Measurements from ENCODE around the gene LHFPL4. TPM values are rescaled to one million over a fixed set of nuclear protein-coding genes. Genes with fewer than 3 reads are reported as not detected.

LHFPL4 gene
- total RNA-seq, 1 experiment from 2014 or later = not detected

GRCh38 chr3:9534429-9534828 is 19.2 kb downstream of the LHFPL4 start:
- BruUV-seq (replicated peaks) = no TSS peak
- DNase-seq (ENCODE audit: low spot score) = no peak
- ChIA-PET CTCF (no interaction called here), POLR2A (ENCODE audit: low non-redundant PET) (no interaction called here)
- H3K27ac ChIP-seq (ENCODE audit: low read depth, low read length, poor library complexity, severe bottlenecking) = no peak overlapping the region
- H3K4me1 ChIP-seq (ENCODE audit: insufficient read depth, low read length, poor library complexity, severe bottlenecking) = no peaks in the 10 kb centered on the region
- TF ChIP-seq CTCF (conservative IDR thresholded peaks at IDR 0.05; ENCODE audit: low read depth, low read length) = no peak
- no peak for TF ChIP-seq EZH2 (IDR thresholded peaks at IDR 0.05; ENCODE audit: borderline replicate concordance, low read depth, low read length, poor library complexity, severe bottlenecking)
- no peaks in the 10 kb centered on the region for H3K9me3 ChIP-seq (ENCODE audit: low read depth, low read length, poor library complexity, severe bottlenecking)
- H3K27me3 ChIP-seq (replicated peaks; ENCODE audit: insufficient read depth, low read depth, low read length, poor library complexity) = peaks cover 42% of the 10 kb centered on the region
- intact Hi-C loops (cut with micrococcal nuclease; ENCODE audit: unreplicated experiment) = no loop called here
- H3K4me3 ChIP-seq (ENCODE audit: low read depth, low read length, poor library complexity, severe bottlenecking) = no peak overlapping the region
- H3K36me3 ChIP-seq (ENCODE audit: insufficient read depth, low read length, poor library complexity, severe bottlenecking) = no peaks in the 10 kb centered on the region

- no peak for TF ChIP-seq EZH2 (IDR thresholded peaks at IDR 0.05; ENCODE audit: borderline replicate concordance, low read depth, low read length, poor library complexity, severe bottlenecking)
- TF ChIP-seq CTCF (conservative IDR thresholded peaks at IDR 0.05; ENCODE audit: low read depth, low read length) = no peak
- Histone ChIP-seq H3K9me3 (ENCODE audit: low read depth, low read length, poor library complexity, severe bottlenecking) (no peaks in the 10 kb centered on the region), H3K36me3 (ENCODE audit: insufficient read depth, low read length, poor library complexity, severe bottlenecking) (no peaks in the 10 kb centered on the region), H3K27ac (ENCODE audit: low read depth, low read length, poor library complexity, severe bottlenecking) (no peak overlapping the region), H3K27me3 (replicated peaks; ENCODE audit: insufficient read depth, low read depth, low read length, poor library complexity) (peaks cover 30% of the 10 kb centered on the region), H3K4me3 (ENCODE audit: low read depth, low read length, poor library complexity, severe bottlenecking) (no peak overlapping the region), H3K4me1 (ENCODE audit: insufficient read depth, low read length, poor library complexity, severe bottlenecking) (no peaks in the 10 kb centered on the region)
- BruUV-seq (replicated peaks) = no TSS peak
- intact Hi-C loops (cut with micrococcal nuclease; ENCODE audit: unreplicated experiment) = no loop called here
- ChIA-PET CTCF (no interaction called here), POLR2A (ENCODE audit: low non-redundant PET) (no interaction called here)
- DNase-seq (ENCODE audit: low spot score) = no peak
Measured at GRCh38 chr3:9525078-9525477, 28.5 kb downstream of the LHFPL4 start.

GRCh38 chr3:9514956-9515355 is 38.7 kb downstream of the LHFPL4 start:
- ChIA-PET CTCF (no interaction called here), POLR2A (ENCODE audit: low non-redundant PET) (no interaction called here)
- no peak for TF ChIP-seq CTCF (conservative IDR thresholded peaks at IDR 0.05; ENCODE audit: low read depth, low read length)
- TF ChIP-seq EZH2 (IDR thresholded peaks at IDR 0.05; ENCODE audit: borderline replicate concordance, low read depth, low read length, poor library complexity, severe bottlenecking) = no peak
- no peak overlapping the region for H3K4me3 ChIP-seq (ENCODE audit: low read depth, low read length, poor library complexity, severe bottlenecking)
- DNase-seq (ENCODE audit: low spot score) = no peak
- H3K36me3 ChIP-seq (ENCODE audit: insufficient read depth, low read length, poor library complexity, severe bottlenecking) = no peaks in the 10 kb centered on the region
- H3K4me1 ChIP-seq (ENCODE audit: insufficient read depth, low read length, poor library complexity, severe bottlenecking) = no peaks in the 10 kb centered on the region
- peaks cover 8% of the 10 kb centered on the region for H3K27me3 ChIP-seq (replicated peaks; ENCODE audit: insufficient read depth, low read depth, low read length, poor library complexity)
- intact Hi-C loops (cut with micrococcal nuclease; ENCODE audit: unreplicated experiment) = no loop called here
- BruUV-seq (replicated peaks) = no TSS peak
- H3K9me3 ChIP-seq (ENCODE audit: low read depth, low read length, poor library complexity, severe bottlenecking) = no peaks in the 10 kb centered on the region
- H3K27ac ChIP-seq (ENCODE audit: low read depth, low read length, poor library complexity, severe bottlenecking) = no peak overlapping the region

Data from A673 (cell line).